SK-N-MC (cell line): ENCODE data around the gene APBA2.

Experiments used
- EZH2 ChIP-seq: fragments of 200-600 bp; sonication (generic); IDR thresholded peaks from one replicate; pipeline ENCODE4 v1.6.1; 2017; ENCODE audit warnings: antibody characterized with exemption
- FOXP2 ChIP-seq: optimal IDR thresholded peaks from 2 replicates; pipeline ENCODE3; 2011; ENCODE audit warnings: mild to moderate bottlenecking, moderate library complexity; ENCODE audit not compliant: insufficient read depth; ENCODE audit errors: extremely low read length, control extremely low read depth
- POLR2AphosphoS5 ChIP-seq: IDR thresholded peaks from 2 replicates; pipeline ENCODE4 v1.6.1; 2012; ENCODE audit warnings: mild to moderate bottlenecking, low read depth, low read length, borderline replicate concordance

DNA sequence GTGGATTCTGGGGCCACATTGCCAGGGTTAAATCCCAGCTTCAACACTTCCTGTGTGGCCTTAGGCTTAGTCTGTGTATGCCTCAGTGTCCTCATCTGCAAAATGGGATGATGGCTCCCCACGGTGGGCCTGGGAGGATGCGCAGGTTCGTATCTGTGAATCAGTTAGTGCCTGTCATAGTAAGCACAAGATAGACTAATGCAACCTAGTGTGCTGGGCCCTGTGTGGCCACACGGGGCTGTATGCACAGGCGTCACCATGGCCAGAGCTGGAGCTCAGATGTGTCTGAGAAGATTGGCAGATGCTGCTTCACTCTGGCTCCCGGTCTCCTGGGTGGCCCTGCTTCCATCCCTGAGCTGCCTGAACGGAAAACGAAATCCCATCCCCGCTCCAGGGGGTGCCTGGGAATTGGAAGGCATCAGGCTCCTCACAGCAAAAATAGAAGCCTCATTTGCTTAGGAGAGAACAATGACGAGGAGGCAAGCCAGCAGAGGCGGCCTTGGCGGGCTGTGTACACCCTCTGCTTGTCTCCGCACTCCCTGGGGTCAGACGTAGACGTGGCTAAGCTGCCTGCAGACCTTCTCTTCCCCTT lies 103.6 kb downstream of the APBA2 start:
- TF ChIP-seq EZH2 (no peak), POLR2AphosphoS5 (no peak), FOXP2 (no peak)
